Right lobe of liver (tissue), 6 donors: ENCODE data around the gene TRIO. TPM values are rescaled to one million over a fixed set of nuclear protein-coding genes. Genes with fewer than 3 reads are reported as not detected.

Experiments used
- ATAC-seq, 4 donors: fragments of 200-7000 bp; cut with Tn5 transposase; one replicate each; pipeline ENCODE4 v1.9.1; 2020; ENCODE audit warnings: mild to moderate bottlenecking in 4 of 4, moderate library complexity in 4 of 4
- DNase-seq, 3 donors: peaks; one replicate each; pipeline ENCODE4 v3.0.0-alpha.2; 2020
- H3K27ac ChIP-seq, 3 donors: fragments of 200-600 bp; one replicate each; pipeline ENCODE4 v1.8.0; 2022
- H3K27me3 ChIP-seq, 2 donors: fragments of 200-600 bp; one replicate each; pipeline ENCODE4 v1.8.0; 2022
- H3K36me3 ChIP-seq, 4 donors: fragments of 200-600 bp; sonication (generic) in 1 of 4; one replicate each; pipeline versions ENCODE4 v1.5.1 to v1.8.0; 2017 to 2022; ENCODE audit warnings: control low read depth in 1 of 4
- H3K4me1 ChIP-seq, 4 donors: fragments of 200-600 bp; sonication (generic) in 1 of 4; one replicate each; pipeline versions ENCODE4 v1.5.1 to v1.8.0; 2017 to 2022; ENCODE audit warnings: control low read depth in 1 of 4
- H3K4me3 ChIP-seq, 3 donors: fragments of 200-600 bp; one replicate each; pipeline ENCODE4 v1.8.0; 2022
- H3K9me3 ChIP-seq, 4 donors: fragments of 200-600 bp; sonication (generic) in 1 of 4; one replicate each; pipeline versions ENCODE4 v1.5.1 to v1.8.0; 2017 to 2022; ENCODE audit warnings: control low read depth in 1 of 4
- CTCF ChIP-seq, 4 donors: fragments of 200-600 bp in 3 of 4; fragments of 450-650 bp in 1 of 4; IDR thresholded peaks; one replicate each; pipeline versions ENCODE4 v1.5.1 to v1.8.0; 2016 to 2022; ENCODE audit warnings: antibody characterized with exemption in 4 of 4, mild to moderate bottlenecking in 2 of 4
- POLR2A ChIP-seq: fragments of 450-650 bp; IDR thresholded peaks from one replicate; pipeline ENCODE4 v1.6.1; 2017; ENCODE audit warnings: antibody characterized with exemption, mild to moderate bottlenecking
- WGBS: methylation state at CpG from one replicate; pipeline ENCODE4 v1.1.6; 2018; ENCODE audit warnings: low coverage, low lambda C conversion rate; ENCODE audit not compliant: insufficient coverage; ENCODE audit errors: missing lambda C conversion rate; 5-methylcytosine and 5-hydroxymethylcytosine counted together
- intact Hi-C, 2 donors: fragments of 100-400 bp; cut with DNase I; formaldehyde crosslinking; loops; one replicate each; pipeline versions ENCODE4 v1.11.2 to v1.14.1; 2022
- total RNA-seq, 6 experiments: library from RNA; depleted of rRNA in 2 of 6; stranded (reverse); fragments of >200 nt in 2 of 6; fragmentation: NEBNext Ultra II Directional in 3 of 6; extraction: Animal tissue kit (Norgen Biotek cat#: 25700) in 3 of 6; gene quantifications; one replicate each; pipeline versions ENCODE4 v1.1.0 to v1.2.4, GENCODE V29; 2016 to 2023
- donor health status: DM: no; HTN: yes; CAD: no.
- donor health status: DM: no; HTN: no; CAD: no.
- donor health status: DM: no; HTN: no; CAD: no.
- donor health status: DM: no; HTN: yes; CAD: no.
- donor health status: DM: no; HTN: yes; CAD: no.

The TRIO gene
- total RNA-seq, 6 experiments from 2014 or later, result 34.7 to 63.5 (median 50.2) TPM

GRCh38 chr5:14503681-14504331, 360.7 kb downstream of the TRIO start:
- Histone ChIP-seq H3K27ac (no peak overlapping the region), H3K27me3 (no peaks in the 10 kb centered on the region), H3K4me3 (no peak overlapping the region), H3K9me3 (no peaks in the 10 kb centered on the region), H3K36me3 (peaks cover 0 to 16% (median 12%) of the 10 kb centered on the region in 4 donors), H3K4me1 (no peaks in the 10 kb centered on the region)
- no peak for ATAC-seq
- TF ChIP-seq CTCF (IDR thresholded peaks at IDR 0.05), result no peak
- TF ChIP-seq POLR2A, result no peak
- 80% methylated on average over 5 of the region's 27 CpGs for WGBS
- intact Hi-C loops, result no loop called here
- DNase-seq, result no peak

- TF ChIP-seq CTCF (IDR thresholded peaks at IDR 0.05), result no peak
- TF ChIP-seq POLR2A, result no peak
- Histone ChIP-seq H3K36me3 (peaks cover 0 to 16% (median 11%) of the 10 kb centered on the region in 4 donors), H3K4me1 (no peaks in the 10 kb centered on the region), H3K9me3 (no peaks in the 10 kb centered on the region), H3K27me3 (no peaks in the 10 kb centered on the region), H3K4me3 (no peak overlapping the region), H3K27ac (no peak overlapping the region)
- 94% methylated on average over 3 of the region's 8 CpGs for WGBS
- ATAC-seq, result no peak
- intact Hi-C loops, result no loop called here
- DNase-seq, result no peak
Observed at GRCh38 chr5:14504332-14504727, 361.2 kb downstream of the TRIO start.

- TF ChIP-seq CTCF (IDR thresholded peaks at IDR 0.05), result no peak
- TF ChIP-seq POLR2A, result no peak
- no peaks in the 10 kb centered on the region for H3K27me3 ChIP-seq
- no peak overlapping the region for H3K27ac ChIP-seq
- ATAC-seq (no peak), DNase-seq (no peak)
- H3K4me1 ChIP-seq, result no peaks in the 10 kb centered on the region
- intact Hi-C loops, result no loop called here
- H3K4me3 ChIP-seq, result no peak overlapping the region
- 100% methylated on average over 3 of the region's 11 CpGs for WGBS
- H3K36me3 ChIP-seq, result peaks cover 0 to 16% (median 11%) of the 10 kb centered on the region in 4 donors
- no peaks in the 10 kb centered on the region for H3K9me3 ChIP-seq
Observed at GRCh38 chr5:14504816-14505215, 361.7 kb downstream of the TRIO start.

- ATAC-seq, result no peak
- H3K4me1 ChIP-seq, result no peaks in the 10 kb centered on the region
- TF ChIP-seq POLR2A (no peak), CTCF (IDR thresholded peaks at IDR 0.05) (no peak)
- H3K27ac ChIP-seq, result no peak overlapping the region
- no peak overlapping the region for H3K4me3 ChIP-seq
- H3K9me3 ChIP-seq, result no peaks in the 10 kb centered on the region
- 94% methylated on average over 14 of the region's 23 CpGs for WGBS
- no peaks in the 10 kb centered on the region for H3K27me3 ChIP-seq
- no peak for DNase-seq
- H3K36me3 ChIP-seq, result peaks cover 0 to 15% (median 11%) of the 10 kb centered on the region in 4 donors
- intact Hi-C loops, result no loop called here
Observed at GRCh38 chr5:14505310-14506139, 362.4 kb downstream of the TRIO start.
